Coronary artery (tissue), 2 donors: ENCODE data around the gene ACKR3.

Experiments
- DNase-seq: peaks from one replicate; pipeline ENCODE4 v3.0.0-alpha.2; 2017; ENCODE audit warnings: low spot score
- H3K27ac ChIP-seq, 2 donors: fragments of 200-600 bp; sonication (generic); one replicate each; pipeline ENCODE4 v1.5.1; 2016 to 2019
- H3K4me3 ChIP-seq: fragments of 200-600 bp; sonication (generic); 2 replicates; pipeline ENCODE4 v1.5.1; 2016; ENCODE audit warnings: mild to moderate bottlenecking, moderate library complexity
- TF ChIP-seq, protein P1 (sequence below): fragments of 200-600 bp; sonication (generic); IDR thresholded peaks from one replicate; pipeline ENCODE4 v1.5.1; 2019; ENCODE audit warnings: antibody characterized with exemption

Gene ACKR3

GRCh38 chr2:236548179-236548921 lies 21.3 kb upstream of the ACKR3 start:
- no peak for DNase-seq
- Histone ChIP-seq H3K27ac (peak overlapping the region in 1 of 2 donors; percentile 30), H3K4me3 (no peak overlapping the region)
- TF ChIP-seq, protein P1, sequence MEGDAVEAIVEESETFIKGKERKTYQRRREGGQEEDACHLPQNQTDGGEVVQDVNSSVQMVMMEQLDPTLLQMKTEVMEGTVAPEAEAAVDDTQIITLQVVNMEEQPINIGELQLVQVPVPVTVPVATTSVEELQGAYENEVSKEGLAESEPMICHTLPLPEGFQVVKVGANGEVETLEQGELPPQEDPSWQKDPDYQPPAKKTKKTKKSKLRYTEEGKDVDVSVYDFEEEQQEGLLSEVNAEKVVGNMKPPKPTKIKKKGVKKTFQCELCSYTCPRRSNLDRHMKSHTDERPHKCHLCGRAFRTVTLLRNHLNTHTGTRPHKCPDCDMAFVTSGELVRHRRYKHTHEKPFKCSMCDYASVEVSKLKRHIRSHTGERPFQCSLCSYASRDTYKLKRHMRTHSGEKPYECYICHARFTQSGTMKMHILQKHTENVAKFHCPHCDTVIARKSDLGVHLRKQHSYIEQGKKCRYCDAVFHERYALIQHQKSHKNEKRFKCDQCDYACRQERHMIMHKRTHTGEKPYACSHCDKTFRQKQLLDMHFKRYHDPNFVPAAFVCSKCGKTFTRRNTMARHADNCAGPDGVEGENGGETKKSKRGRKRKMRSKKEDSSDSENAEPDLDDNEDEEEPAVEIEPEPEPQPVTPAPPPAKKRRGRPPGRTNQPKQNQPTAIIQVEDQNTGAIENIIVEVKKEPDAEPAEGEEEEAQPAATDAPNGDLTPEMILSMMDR, result no peak

DNA sequence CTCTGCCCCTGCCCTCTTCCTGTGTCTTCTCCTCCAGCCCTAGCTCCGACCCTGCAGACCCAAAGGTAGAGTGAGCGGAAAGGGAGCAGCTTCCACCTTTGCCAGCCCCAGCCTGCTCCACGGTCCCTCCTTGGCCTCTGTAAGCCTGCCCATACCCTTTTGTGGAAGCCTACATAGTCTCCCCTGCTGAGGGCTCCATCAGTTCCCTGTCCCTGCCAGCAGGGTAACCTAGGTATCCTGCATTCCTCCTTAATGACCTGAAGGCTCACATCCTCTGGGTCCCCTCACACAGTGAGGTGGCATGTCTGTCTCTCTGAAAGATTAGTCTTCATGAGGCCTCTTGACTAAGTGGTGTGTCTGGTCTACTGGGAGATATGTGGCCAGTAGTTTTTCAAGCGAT lies 20.5 kb upstream of the ACKR3 start:
- DNase-seq, result no peak
- TF ChIP-seq, protein P1, result no peak
- H3K4me3 ChIP-seq, result no peak overlapping the region
- no peak overlapping the region for H3K27ac ChIP-seq

DNA sequence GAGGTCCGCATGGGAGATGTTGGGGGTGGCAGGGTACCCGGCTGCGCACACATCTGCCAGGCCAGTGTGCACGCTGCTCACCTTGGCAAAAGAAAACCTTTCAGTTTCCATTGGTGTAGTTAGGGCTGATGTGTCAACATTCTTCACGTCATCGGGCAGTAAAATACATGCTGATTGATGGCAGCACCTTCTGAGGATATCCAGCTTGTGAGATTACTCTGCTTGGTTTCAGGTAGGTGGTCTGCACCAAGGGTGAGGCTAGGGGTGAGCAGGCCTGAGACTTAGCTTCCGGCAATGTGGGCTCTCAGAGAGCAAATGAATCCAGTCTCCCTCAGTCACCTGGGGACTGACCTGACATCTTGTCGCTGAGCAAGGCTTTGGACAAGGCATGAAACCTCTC lies 19.3 kb upstream of the ACKR3 start:
- Histone ChIP-seq H3K4me3 (no peak overlapping the region), H3K27ac (no peak overlapping the region)
- TF ChIP-seq, protein P1, result no peak

GRCh38 chr2:236550701-236551465 lies 18.7 kb upstream of the ACKR3 start:
- TF ChIP-seq, protein P1, result no peak
- no peak overlapping the region for H3K27ac ChIP-seq
- DNase-seq, result no peak
- no peak overlapping the region for H3K4me3 ChIP-seq

More for the DNA sequence above, 19.3 kb upstream of the ACKR3 start:
- no peak for DNase-seq

GRCh38 chr2:236551471-236552211 lies 18.0 kb upstream of the ACKR3 start:
- no peak overlapping the region for H3K27ac ChIP-seq
- TF ChIP-seq, protein P1, result no peak
- H3K4me3 ChIP-seq, result no peak overlapping the region
- no peak for DNase-seq

GRCh38 chr2:236552212-236552542 lies 17.4 kb upstream of the ACKR3 start:
- Histone ChIP-seq H3K27ac (no peak overlapping the region), H3K4me3 (no peak overlapping the region)
- no peak for DNase-seq
- TF ChIP-seq, protein P1, result no peak
